ENCODE results near the gene NEK1.
"Not testable (repeated sequence)": the region's sequence is repeated elsewhere in the genome, so short reads cannot be mapped to it uniquely, and the experiment has no call there.

The NEK1 gene

DNA sequence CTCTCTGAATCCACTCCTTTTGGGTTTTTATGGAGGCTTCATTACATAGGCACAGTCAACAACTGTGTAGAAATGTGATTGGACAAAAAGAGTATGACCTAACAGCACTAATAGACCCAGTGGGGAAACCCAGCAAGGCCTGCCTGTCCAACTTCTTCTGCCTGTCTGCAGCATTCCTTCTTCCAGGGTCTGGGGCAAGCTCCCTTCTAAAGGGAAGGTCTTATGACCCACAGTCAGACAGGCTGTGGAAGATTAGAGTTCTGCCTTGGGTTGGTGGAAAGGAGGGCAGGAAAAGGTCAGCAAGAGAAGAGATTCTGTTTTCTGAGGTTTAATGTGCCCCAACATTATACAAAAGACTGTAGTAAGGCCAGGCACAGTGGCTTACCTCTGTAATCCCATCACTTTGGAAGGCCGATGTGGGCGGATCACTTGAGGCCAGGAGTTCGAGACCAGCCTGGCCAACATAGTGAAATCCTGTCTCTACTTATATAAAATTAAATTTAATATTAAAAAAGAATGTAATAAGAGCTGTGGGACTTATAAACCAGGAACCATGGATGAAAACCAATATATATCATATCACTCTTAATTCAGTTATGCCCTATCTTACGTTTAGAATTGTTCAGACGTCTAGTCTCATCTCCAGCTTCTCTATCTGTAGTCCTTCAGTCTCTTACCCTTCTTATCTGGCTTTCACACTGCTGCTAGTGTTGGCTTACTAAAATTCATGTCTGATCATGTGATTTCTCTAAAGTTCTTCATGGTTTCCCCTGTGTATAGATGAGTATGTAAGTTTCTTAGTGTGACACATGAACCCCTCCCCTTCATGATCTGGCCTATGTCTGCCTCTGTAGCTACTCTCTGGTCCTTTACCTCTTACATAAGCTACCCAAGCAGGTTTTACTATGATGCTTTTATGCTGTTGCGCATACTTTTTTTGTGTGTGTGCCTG is 14.2 kb upstream of the NEK1 start:
- 96% methylated on average over 5 of the region's 6 CpGs for WGBS
- Histone ChIP-seq H3K4me1 (ENCODE audit: insufficient read depth, low read length) (peaks cover 9% of the 10 kb centered on the region), H3K27me3 (ENCODE audit: insufficient read depth, low read length) (no peaks in the 10 kb centered on the region), H3K27ac (ENCODE audit: low read depth, low read length) (no peak overlapping the region), H3K9ac (ENCODE audit: low read depth, low read length) (no peak overlapping the region), H3K4me3 (ENCODE audit: low read length) (no peak overlapping the region), H3K9me3 (ENCODE audit: insufficient read depth, low read depth, low read length) (no peaks in the 10 kb centered on the region), H3K36me3 (ENCODE audit: insufficient read depth, low read length) (no peaks in the 10 kb centered on the region)

DNA sequence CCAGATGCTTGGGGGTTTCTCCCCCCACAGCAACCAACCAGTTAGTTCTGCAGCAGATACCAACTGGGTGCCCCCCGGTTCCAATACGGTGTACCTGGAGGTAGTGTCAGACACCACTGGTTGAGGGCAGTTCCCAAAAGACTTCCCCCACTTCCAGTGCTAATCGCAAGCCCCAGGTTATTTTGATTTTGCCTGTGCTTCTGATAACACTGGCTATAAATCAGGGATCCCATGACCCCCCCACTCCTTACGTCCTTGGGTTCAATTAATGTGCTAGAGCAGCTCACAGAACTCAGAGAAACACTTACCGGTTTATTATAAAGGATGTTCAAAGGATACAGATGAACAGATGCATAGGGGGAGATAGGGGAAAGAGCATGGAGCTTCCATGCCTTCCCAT is 13.5 kb upstream of the NEK1 start:
- Histone ChIP-seq H3K36me3 (ENCODE audit: insufficient read depth, low read length) (no peaks in the 10 kb centered on the region), H3K4me3 (ENCODE audit: low read length) (no peak overlapping the region), H3K27me3 (ENCODE audit: insufficient read depth, low read length) (no peaks in the 10 kb centered on the region), H3K4me1 (ENCODE audit: insufficient read depth, low read length) (peaks cover 15% of the 10 kb centered on the region), H3K9me3 (ENCODE audit: insufficient read depth, low read depth, low read length) (no peaks in the 10 kb centered on the region), H3K27ac (ENCODE audit: low read depth, low read length) (no peak overlapping the region), H3K9ac (ENCODE audit: low read depth, low read length) (no peak overlapping the region)
- WGBS: 97% methylated on average over 5 of the region's 5 CpGs

DNA sequence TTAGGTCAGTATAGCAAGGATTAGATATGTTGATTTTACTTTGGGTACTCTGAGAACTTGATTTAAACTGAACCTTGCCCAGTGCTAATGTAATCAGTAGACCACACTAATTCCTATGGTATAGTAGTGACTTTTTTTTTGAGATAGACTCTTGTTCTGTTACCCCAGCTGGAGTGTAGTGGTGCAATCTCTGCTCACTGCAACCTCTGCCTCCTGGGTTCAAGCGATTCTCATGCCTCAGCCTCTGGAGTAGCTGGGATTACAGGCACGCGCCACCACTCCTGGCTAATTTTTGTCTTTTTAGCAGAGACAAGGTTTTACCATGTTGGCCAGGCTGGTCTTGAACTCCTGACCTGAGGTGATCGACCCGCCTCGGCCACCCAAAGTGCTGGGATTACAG is 11.6 kb upstream of the NEK1 start:
- not testable (repeated sequence) for H3K9ac ChIP-seq (ENCODE audit: low read depth, low read length); H3K4me3 ChIP-seq (ENCODE audit: low read length); H3K27ac ChIP-seq (ENCODE audit: low read depth, low read length); H3K36me3 ChIP-seq (ENCODE audit: insufficient read depth, low read length); H3K27me3 ChIP-seq (ENCODE audit: insufficient read depth, low read length); H3K9me3 ChIP-seq (ENCODE audit: insufficient read depth, low read depth, low read length)
- 95% methylated on average over 6 of the region's 6 CpGs for WGBS
- peaks cover 15% of the 10 kb centered on the region for H3K4me1 ChIP-seq (ENCODE audit: insufficient read depth, low read length)

DNA sequence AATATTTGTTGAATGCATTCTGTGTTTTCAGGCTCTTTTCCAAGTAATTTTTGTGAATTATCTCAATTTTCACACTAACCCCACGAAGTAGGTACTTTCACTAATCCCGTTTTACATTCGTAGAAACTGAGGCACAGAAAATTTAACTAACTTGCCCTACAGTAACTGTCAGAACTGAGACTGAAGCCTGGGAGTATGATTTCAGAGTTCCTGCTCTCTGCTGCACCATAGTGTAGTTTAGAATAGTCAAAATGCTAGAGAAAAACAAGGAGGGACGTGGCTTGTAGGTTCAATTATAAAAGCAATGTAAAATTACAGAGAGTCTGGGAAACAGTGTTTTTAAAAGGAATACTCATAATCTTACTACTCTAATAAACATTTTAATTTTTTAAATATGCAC is 10.2 kb upstream of the NEK1 start:
- 87% methylated on average over 4 of the region's 4 CpGs for WGBS
- H3K9ac ChIP-seq (ENCODE audit: low read depth, low read length): no peak overlapping the region
- H3K9me3 ChIP-seq (ENCODE audit: insufficient read depth, low read depth, low read length): no peaks in the 10 kb centered on the region
- no peaks in the 10 kb centered on the region for H3K36me3 ChIP-seq (ENCODE audit: insufficient read depth, low read length)
- H3K4me3 ChIP-seq (ENCODE audit: low read length): peak overlapping the region; percentile 87; the same call in 1 of the 2 replicates
- H3K27ac ChIP-seq (ENCODE audit: low read depth, low read length): no peak overlapping the region
- H3K27me3 ChIP-seq (ENCODE audit: insufficient read depth, low read length): no peaks in the 10 kb centered on the region
- peaks cover 15% of the 10 kb centered on the region for H3K4me1 ChIP-seq (ENCODE audit: insufficient read depth, low read length)

DNA sequence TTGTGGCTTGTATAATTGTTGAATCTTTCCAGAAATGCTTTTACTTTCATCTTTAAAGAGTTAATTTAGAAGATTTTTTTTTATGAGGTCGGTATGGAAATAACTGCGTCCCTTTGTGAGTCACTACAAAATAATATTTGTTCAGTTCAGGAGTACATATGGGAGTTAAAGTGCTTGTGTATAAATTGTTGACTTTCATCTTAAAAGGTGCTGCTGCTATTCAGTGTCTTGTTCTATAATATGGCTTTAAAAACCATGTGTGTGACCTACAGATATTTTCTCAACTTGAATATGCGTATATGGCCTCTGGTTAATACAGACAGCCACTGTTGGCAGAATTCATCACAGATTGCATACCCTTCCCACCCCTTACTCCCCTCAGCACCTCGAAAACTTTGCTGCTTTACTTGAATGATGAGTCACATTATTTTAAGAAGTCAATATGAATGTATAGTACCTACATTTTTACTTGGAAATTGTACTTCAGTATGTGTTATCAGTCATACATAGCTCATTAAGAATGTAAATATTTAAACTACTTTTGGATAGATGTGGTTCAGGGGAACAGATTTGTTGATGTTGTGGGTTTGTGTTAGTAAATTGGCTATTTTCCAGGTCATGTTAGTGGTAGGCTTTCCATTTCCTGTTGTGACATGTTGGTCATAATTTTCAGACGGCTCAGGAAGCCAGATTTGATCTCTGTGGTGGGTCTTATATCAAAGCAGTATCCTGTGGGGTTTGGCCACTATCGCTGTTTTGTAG is 9.5 kb upstream of the NEK1 start:
- no peak overlapping the region for H3K27ac ChIP-seq (ENCODE audit: low read depth, low read length)
- 51% methylated on average over 5 of the region's 6 CpGs for WGBS

DNA sequence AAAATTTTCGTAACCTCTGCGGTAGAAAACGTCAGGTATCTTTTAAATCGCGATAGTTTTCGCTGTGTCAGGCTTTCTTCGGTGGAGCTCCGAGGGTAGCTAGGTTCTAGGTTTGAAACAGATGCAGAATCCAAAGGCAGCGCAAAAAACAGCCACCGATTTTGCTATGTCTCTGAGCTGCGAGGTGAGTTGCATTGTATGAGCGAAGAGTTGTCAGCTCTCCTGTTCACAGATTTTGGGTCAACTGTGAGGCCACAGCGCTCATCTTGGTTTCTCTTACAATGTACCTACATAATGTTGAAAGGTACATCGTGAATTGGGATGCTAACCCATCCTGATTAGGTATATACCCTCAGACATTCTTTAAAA is 8.5 kb upstream of the NEK1 start:
- Histone ChIP-seq H3K4me1 (ENCODE audit: insufficient read depth, low read length) (peaks cover 15% of the 10 kb centered on the region), H3K9me3 (ENCODE audit: insufficient read depth, low read depth, low read length) (no peaks in the 10 kb centered on the region), H3K27me3 (ENCODE audit: insufficient read depth, low read length) (no peaks in the 10 kb centered on the region), H3K4me3 (ENCODE audit: low read length) (peak overlapping the region; percentile 87), H3K9ac (ENCODE audit: low read depth, low read length) (peak overlapping the region; percentile 91), H3K27ac (ENCODE audit: low read depth, low read length) (peak overlapping the region; percentile 82), H3K36me3 (ENCODE audit: insufficient read depth, low read length) (no peaks in the 10 kb centered on the region)
- WGBS: 1% methylated on average over 14 of the region's 14 CpGs

More for the DNA sequence above, 9.5 kb upstream of the NEK1 start:
- peaks cover 15% of the 10 kb centered on the region for H3K4me1 ChIP-seq (ENCODE audit: insufficient read depth, low read length)
- H3K9ac ChIP-seq (ENCODE audit: low read depth, low read length): peak overlapping the region; percentile 91; the same call in 1 of the 2 replicates
- H3K9me3 ChIP-seq (ENCODE audit: insufficient read depth, low read depth, low read length): no peaks in the 10 kb centered on the region
- no peaks in the 10 kb centered on the region for H3K27me3 ChIP-seq (ENCODE audit: insufficient read depth, low read length)
- H3K36me3 ChIP-seq (ENCODE audit: insufficient read depth, low read length): no peaks in the 10 kb centered on the region
- H3K4me3 ChIP-seq (ENCODE audit: low read length): peak overlapping the region; percentile 87

DNA sequence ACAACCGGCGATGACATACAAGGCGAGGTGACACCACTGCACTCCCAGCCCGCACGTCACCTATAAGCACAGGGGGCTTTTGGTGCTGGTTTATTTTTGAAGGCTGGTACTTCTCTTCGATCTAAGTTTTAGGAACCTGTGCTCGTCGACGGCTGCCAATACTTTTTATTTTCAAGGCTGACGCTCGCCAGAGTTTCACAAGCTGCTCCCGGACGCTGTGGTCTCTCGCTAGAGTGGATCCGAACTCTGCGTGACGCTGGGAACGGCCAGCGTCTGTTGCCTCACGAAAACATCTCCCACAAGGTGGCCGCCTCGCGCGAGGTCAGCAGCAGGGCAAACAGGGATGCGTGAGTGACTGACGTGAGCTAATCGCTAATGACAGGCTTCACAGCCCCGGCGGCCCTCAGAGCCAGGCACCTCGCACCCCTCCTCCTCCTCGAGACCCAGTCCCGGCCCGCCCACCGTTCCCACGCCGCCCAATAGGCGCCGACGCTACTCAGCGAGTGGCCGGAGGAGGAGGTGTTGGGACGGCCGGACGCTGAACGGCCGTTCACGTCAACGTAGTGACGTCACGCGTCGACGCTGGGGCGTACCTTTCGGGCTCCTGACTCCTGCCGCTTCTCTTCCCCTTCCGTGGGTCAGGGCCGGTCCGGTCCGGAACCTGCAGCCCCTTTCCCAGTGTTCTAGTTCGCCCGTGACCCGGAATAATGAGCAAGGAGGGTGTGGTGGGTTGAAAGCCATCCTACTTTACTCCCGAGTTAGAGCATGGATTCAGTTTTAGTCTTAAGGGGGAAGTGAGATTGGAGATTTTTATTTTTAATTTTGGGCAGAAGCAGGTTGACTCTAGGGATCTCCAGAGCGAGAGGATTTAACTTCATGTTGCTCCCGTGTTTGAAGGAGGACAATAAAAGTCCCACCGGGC is 7.8 kb upstream of the NEK1 start, which contains the start of gene CLCN3:
Gene CLCN3, plus strand, starts transcription at position 621 of the 922 bp plus-strand sequence. CDS start 15,351 bp downstream, outside the sequence.
- Histone ChIP-seq H3K4me3 (ENCODE audit: low read length) (peak within 1 kb of the TSS; percentile 87), H3K36me3 (ENCODE audit: insufficient read depth, low read length) (no peaks in the 10 kb centered on the region), H3K9me3 (ENCODE audit: insufficient read depth, low read depth, low read length) (no peaks in the 10 kb centered on the region), H3K27ac (ENCODE audit: low read depth, low read length) (peak within 1 kb of the TSS; percentile 82), H3K4me1 (ENCODE audit: insufficient read depth, low read length) (peaks cover 15% of the 10 kb centered on the region), H3K9ac (ENCODE audit: low read depth, low read length) (peak within 1 kb of the TSS; percentile 91), H3K27me3 (ENCODE audit: insufficient read depth, low read length) (no peaks in the 10 kb centered on the region)
- WGBS: under 1% methylated on average over 67 of the region's 67 CpGs

DNA sequence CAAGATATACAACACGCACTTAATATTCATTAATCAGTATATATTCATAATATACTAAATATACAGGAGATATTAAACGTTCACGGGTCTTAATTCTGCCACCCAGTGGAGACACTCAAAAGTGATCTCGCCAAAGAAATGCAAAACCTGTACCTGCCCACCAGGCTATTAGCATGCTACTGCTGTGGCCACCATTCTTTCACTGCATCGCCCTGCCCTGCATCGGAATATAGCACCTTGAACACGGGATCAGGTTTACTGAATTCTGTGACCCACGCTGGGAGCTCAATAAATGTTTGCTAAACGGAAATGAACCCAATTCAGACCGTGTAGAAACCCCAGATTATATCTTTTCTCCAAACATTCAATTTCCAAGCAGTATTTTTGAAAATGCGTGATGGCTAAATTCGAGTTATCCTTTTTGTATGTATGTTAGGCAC is 7.2 kb upstream of the NEK1 start:
- H3K27ac ChIP-seq (ENCODE audit: low read depth, low read length): peak overlapping the region; percentile 65; the same call in 1 of the 2 replicates
- 1% methylated on average over 11 of the region's 12 CpGs for WGBS
- no peaks in the 10 kb centered on the region for H3K27me3 ChIP-seq (ENCODE audit: insufficient read depth, low read length)
- H3K9me3 ChIP-seq (ENCODE audit: insufficient read depth, low read depth, low read length): no peaks in the 10 kb centered on the region
- peak overlapping the region; percentile 87 for H3K4me3 ChIP-seq (ENCODE audit: low read length)
- H3K36me3 ChIP-seq (ENCODE audit: insufficient read depth, low read length): no peaks in the 10 kb centered on the region
- H3K9ac ChIP-seq (ENCODE audit: low read depth, low read length): peak overlapping the region; percentile 43
- peaks cover 15% of the 10 kb centered on the region for H3K4me1 ChIP-seq (ENCODE audit: insufficient read depth, low read length)

DNA sequence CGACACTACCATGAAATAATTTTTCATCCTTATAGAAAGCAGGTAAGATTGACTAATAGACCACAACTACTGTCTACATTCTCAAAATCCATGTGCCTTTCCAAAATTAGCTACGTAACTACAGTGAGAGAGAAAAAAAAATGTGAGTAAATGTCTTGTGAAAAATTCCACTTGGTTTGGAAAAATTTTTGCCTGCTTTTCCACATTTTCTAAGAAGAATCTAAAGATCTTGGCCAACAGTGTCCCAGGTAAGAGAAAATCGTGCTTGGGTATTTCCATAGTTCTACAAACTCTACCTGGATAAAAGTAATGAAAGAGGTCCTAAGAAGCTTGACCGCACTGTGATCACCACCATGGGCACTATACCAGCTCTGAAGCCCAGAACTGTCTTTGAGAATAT is 6.6 kb upstream of the NEK1 start:
- H3K9ac ChIP-seq (ENCODE audit: low read depth, low read length): no peak overlapping the region
- H3K27ac ChIP-seq (ENCODE audit: low read depth, low read length): no peak overlapping the region
- H3K27me3 ChIP-seq (ENCODE audit: insufficient read depth, low read length): no peaks in the 10 kb centered on the region
- H3K4me3 ChIP-seq (ENCODE audit: low read length): peak overlapping the region; percentile 87
- no peaks in the 10 kb centered on the region for H3K9me3 ChIP-seq (ENCODE audit: insufficient read depth, low read depth, low read length)
- H3K4me1 ChIP-seq (ENCODE audit: insufficient read depth, low read length): peaks cover 15% of the 10 kb centered on the region
- no peaks in the 10 kb centered on the region for H3K36me3 ChIP-seq (ENCODE audit: insufficient read depth, low read length)
- 90% methylated on average over 2 of the region's 4 CpGs for WGBS

DNA sequence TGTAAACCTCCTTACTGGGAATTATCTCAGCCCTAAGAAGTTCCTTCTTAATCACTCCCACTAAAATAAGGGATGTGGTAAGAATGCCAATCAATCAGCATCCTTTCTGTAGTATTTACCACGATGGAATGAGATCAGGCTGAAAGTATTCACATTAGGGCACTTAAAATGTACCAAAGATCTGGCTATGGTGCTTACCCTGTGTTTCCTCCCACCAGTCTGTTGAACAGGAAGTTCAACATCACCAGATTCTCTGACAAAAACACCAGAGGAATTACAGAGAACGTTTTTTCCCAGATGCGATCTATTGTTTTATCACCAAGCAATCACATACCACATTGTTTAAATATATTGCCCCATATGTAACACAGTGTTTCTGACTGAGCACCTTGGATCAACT is 5.9 kb upstream of the NEK1 start:
- no peaks in the 10 kb centered on the region for H3K27me3 ChIP-seq (ENCODE audit: insufficient read depth, low read length)
- H3K36me3 ChIP-seq (ENCODE audit: insufficient read depth, low read length): no peaks in the 10 kb centered on the region
- WGBS: 90% methylated on average over 3 of the region's 3 CpGs
- no peak overlapping the region for H3K9ac ChIP-seq (ENCODE audit: low read depth, low read length)
- peaks cover 18% of the 10 kb centered on the region for H3K4me1 ChIP-seq (ENCODE audit: insufficient read depth, low read length)
- H3K9me3 ChIP-seq (ENCODE audit: insufficient read depth, low read depth, low read length): no peaks in the 10 kb centered on the region
- H3K27ac ChIP-seq (ENCODE audit: low read depth, low read length): no peak overlapping the region
- H3K4me3 ChIP-seq (ENCODE audit: low read length): no peak overlapping the region

Measured in HUES64 (cell line).